ENCODE results near the gene SFI1. TPM values are rescaled to one million over a fixed set of nuclear protein-coding genes. Genes with fewer than 3 reads are reported as not detected.
A peak's percentile ranks its signal among the peaks of the same experiment; 100 is the strongest.

Gene SFI1
- total RNA-seq, 4 donors from 2014 or later, result 11.0 to 20.0 (median 16.4) TPM

DNA sequence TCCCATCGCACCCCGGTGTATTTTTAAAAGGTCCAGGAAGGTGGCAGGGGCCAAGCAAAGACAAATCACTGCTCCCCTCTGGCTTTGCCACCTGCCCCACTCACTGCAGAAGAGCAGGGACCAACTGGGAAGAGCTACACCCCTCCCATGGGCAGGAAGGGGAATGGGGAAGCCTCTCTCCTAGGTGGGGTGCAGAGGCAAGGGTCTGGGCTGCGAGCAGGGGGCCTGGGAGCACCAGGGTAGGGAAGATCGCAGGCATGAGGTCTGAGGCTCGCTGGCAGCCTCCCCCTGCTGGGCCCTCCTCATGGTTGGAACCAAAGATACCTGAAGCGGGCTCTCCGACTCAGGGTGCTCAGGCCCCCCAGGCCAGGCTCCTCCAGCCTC, 128.9 kb downstream of the SFI1 start:
- H3K27ac ChIP-seq, result peak overlapping the region in 1 of 4 donors; percentile 49
- no peaks in the 10 kb centered on the region for H3K9me3 ChIP-seq
- H3K27me3 ChIP-seq, result no peaks in the 10 kb centered on the region
- peak overlapping the region in 2 of 4 donors; percentile 13 to 29 for H3K4me3 ChIP-seq
- WGBS, 2 donors, result 100% methylated on average over 2 of the region's 7 CpGs; no CpG with 5 or more reads in 1 of the 2 donors
- peaks cover 22 to 68% (median 30%) of the 10 kb centered on the region in 3 donors for H3K4me1 ChIP-seq
- intact Hi-C loops (cut with DNase I), result no loop called here
- DNase-seq, result no peak
- H3K36me3 ChIP-seq, result peaks cover 9 to 48% (median 16%) of the 10 kb centered on the region in 3 donors
- TF ChIP-seq POLR2A (IDR thresholded peaks at IDR 0.05), result no peak
- TF ChIP-seq, protein P1, sequence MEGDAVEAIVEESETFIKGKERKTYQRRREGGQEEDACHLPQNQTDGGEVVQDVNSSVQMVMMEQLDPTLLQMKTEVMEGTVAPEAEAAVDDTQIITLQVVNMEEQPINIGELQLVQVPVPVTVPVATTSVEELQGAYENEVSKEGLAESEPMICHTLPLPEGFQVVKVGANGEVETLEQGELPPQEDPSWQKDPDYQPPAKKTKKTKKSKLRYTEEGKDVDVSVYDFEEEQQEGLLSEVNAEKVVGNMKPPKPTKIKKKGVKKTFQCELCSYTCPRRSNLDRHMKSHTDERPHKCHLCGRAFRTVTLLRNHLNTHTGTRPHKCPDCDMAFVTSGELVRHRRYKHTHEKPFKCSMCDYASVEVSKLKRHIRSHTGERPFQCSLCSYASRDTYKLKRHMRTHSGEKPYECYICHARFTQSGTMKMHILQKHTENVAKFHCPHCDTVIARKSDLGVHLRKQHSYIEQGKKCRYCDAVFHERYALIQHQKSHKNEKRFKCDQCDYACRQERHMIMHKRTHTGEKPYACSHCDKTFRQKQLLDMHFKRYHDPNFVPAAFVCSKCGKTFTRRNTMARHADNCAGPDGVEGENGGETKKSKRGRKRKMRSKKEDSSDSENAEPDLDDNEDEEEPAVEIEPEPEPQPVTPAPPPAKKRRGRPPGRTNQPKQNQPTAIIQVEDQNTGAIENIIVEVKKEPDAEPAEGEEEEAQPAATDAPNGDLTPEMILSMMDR (IDR thresholded peaks at IDR 0.05), result no peak

GRCh38 chr22:31625661-31626426, 129.5 kb downstream of the SFI1 start:
- 45 to 51% methylated on average over 2 to 16 of the region's 31 CpGs for WGBS, 2 donors
- intact Hi-C loops (cut with DNase I), result no loop called here

GRCh38 chr22:31626427-31627150, 130.3 kb downstream of the SFI1 start:
- TF ChIP-seq POLR2A (IDR thresholded peaks at IDR 0.05), result no peak
- TF ChIP-seq, protein P1 (IDR thresholded peaks at IDR 0.05), result no peak
- DNase-seq, result no peak
- peak overlapping the region; percentile 9 to 49 (median 33) for H3K27ac ChIP-seq
- H3K36me3 ChIP-seq, result peaks cover 0 to 34% (median 4%) of the 10 kb centered on the region in 3 donors
- H3K4me1 ChIP-seq, result peaks cover 28 to 82% (median 39%) of the 10 kb centered on the region in 3 donors
- H3K9me3 ChIP-seq, result no peaks in the 10 kb centered on the region
- intact Hi-C loops (cut with DNase I), result no loop called here
- 55 to 69% methylated on average over 11 to 13 of the region's 15 CpGs for WGBS, 2 donors
- H3K27me3 ChIP-seq, result no peaks in the 10 kb centered on the region
- H3K4me3 ChIP-seq, result no peak overlapping the region

More at GRCh38 chr22:31625661-31626426, 129.5 kb downstream of the SFI1 start:
- H3K27me3 ChIP-seq, result no peaks in the 10 kb centered on the region
- TF ChIP-seq, protein P1 (IDR thresholded peaks at IDR 0.05), result no peak
- TF ChIP-seq POLR2A (IDR thresholded peaks at IDR 0.05), result no peak
- H3K4me1 ChIP-seq, result peaks cover 22 to 74% (median 32%) of the 10 kb centered on the region in 3 donors
- peak overlapping the region; percentile 2 to 49 (median 33) for H3K27ac ChIP-seq
- H3K9me3 ChIP-seq, result no peaks in the 10 kb centered on the region
- DNase-seq, result no peak
- peak overlapping the region in 2 of 4 donors; percentile 13 to 29 for H3K4me3 ChIP-seq
- H3K36me3 ChIP-seq, result peaks cover 5 to 42% (median 10%) of the 10 kb centered on the region in 3 donors

GRCh38 chr22:31627223-31627731, 130.9 kb downstream of the SFI1 start:
- Histone ChIP-seq H3K36me3 (peaks cover 0 to 27% (median 3%) of the 10 kb centered on the region in 3 donors), H3K27ac (peak overlapping the region in 3 of 4 donors; percentile 9 to 49 (median 39)), H3K4me3 (no peak overlapping the region), H3K27me3 (no peaks in the 10 kb centered on the region), H3K4me1 (peaks cover 28 to 87% (median 39%) of the 10 kb centered on the region in 3 donors), H3K9me3 (no peaks in the 10 kb centered on the region)
- DNase-seq, result no peak
- intact Hi-C loops (cut with DNase I), result no loop called here
- TF ChIP-seq, protein P1 (IDR thresholded peaks at IDR 0.05), result no peak
- no peak for TF ChIP-seq POLR2A (IDR thresholded peaks at IDR 0.05)
- 86% methylated on average over 2 of the region's 8 CpGs; no CpG with 5 or more reads in 1 of the 2 donors for WGBS, 2 donors

All from esophagus squamous epithelium (tissue), 5 donors.